ENCODE results near the gene PGS1.

The PGS1 gene

GRCh38 chr17:78426293-78426879 is 47.9 kb downstream of the PGS1 start:
- peak in 22 of 51 donors; percentile 19 to 71 (median 41) for DNase-seq

GRCh38 chr17:78427140-78427539 is 48.7 kb downstream of the PGS1 start:
- peak in 3 of 51 donors; percentile 13 to 22 (median 16) for DNase-seq

- no peak for DNase-seq
Measured at GRCh38 chr17:78428025-78428575, 49.7 kb downstream of the PGS1 start.

- DNase-seq, result no peak
Measured at GRCh38 chr17:78428836-78429617, 50.6 kb downstream of the PGS1 start.

GRCh38 chr17:78429618-78429995 is 51.2 kb downstream of the PGS1 start:
- no peak for DNase-seq

GRCh38 chr17:78430892-78431691 is 52.6 kb downstream of the PGS1 start:
- no peak for DNase-seq

- no peak for DNase-seq
Measured at GRCh38 chr17:78431692-78431958, 53.2 kb downstream of the PGS1 start.

GRCh38 chr17:78432226-78433012 is 54.0 kb downstream of the PGS1 start:
- peak in 45 of 51 donors; percentile 5 to 86 (median 64) for DNase-seq

GRCh38 chr17:78433013-78433727 is 54.7 kb downstream of the PGS1 start:
- DNase-seq, result no peak

GRCh38 chr17:78433780-78434335 is 55.4 kb downstream of the PGS1 start:
- no peak for DNase-seq

- DNase-seq, result no peak
Measured at GRCh38 chr17:78434455-78435329, 56.2 kb downstream of the PGS1 start.

GRCh38 chr17:78435330-78436005 is 57.0 kb downstream of the PGS1 start:
- DNase-seq, result no peak

GRCh38 chr17:78437508-78438169 is 59.2 kb downstream of the PGS1 start:
- DNase-seq, result no peak

- no peak for DNase-seq
Measured at GRCh38 chr17:78438271-78438691, 59.8 kb downstream of the PGS1 start.

- DNase-seq, result no peak
Measured at GRCh38 chr17:78438694-78439325, 60.4 kb downstream of the PGS1 start.

GRCh38 chr17:78441271-78441971 is 63.0 kb downstream of the PGS1 start:
- no peak for DNase-seq

GRCh38 chr17:78442648-78443218 is 64.3 kb downstream of the PGS1 start:
- peak in 5 of 51 donors; percentile 12 to 54 (median 34) for DNase-seq
